HG03432 (cell line): ENCODE measurements around the gene TMEM203.

ENCODE experiments used
- ATAC-seq: cut with Tn5 transposase; IDR thresholded peaks from one replicate; pipeline ENCODE4 v1.9.1; 2021; ENCODE audit warnings: mild to moderate bottlenecking, moderate library complexity; ENCODE audit not compliant: unreplicated experiment

TMEM203 gene

DNA sequence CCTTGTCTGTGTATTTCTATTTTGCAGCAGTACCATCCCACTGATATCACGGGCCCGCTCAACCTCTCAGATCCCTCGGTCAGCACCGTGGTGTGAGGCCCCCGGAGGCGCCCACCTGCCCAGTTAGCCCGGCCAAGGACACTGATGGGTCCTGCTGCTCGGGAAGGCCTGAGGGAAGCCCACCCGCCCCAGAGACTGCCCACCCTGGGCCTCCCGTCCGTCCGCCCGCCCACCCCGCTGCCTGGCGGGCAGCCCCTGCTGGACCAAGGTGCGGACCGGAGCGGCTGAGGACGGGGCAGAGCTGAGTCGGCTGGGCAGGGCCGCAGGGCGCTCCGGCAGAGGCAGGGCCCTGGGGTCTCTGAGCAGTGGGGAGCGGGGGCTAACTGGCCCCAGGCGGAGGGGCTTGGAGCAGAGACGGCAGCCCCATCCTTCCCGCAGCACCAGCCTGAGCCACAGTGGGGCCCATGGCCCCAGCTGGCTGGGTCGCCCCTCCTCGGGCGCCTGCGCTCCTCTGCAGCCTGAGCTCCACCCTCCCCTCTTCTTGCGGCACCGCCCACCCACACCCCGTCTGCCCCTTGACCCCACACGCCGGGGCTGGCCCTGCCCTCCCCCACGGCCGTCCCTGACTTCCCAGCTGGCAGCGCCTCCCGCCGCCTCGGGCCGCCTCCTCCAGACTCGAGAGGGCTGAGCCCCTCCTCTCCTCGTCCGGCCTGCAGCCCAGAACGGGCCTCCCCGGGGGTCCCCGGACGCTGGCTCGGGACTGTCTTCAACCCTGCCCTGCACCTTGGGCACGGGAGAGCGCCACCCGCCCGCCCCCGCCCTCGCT is 37.5 kb downstream of the TMEM203 start:
- ATAC-seq = no peak

- no peak for ATAC-seq
Measured at GRCh38 chr9:137167277-137167746, 38.1 kb downstream of the TMEM203 start.

DNA sequence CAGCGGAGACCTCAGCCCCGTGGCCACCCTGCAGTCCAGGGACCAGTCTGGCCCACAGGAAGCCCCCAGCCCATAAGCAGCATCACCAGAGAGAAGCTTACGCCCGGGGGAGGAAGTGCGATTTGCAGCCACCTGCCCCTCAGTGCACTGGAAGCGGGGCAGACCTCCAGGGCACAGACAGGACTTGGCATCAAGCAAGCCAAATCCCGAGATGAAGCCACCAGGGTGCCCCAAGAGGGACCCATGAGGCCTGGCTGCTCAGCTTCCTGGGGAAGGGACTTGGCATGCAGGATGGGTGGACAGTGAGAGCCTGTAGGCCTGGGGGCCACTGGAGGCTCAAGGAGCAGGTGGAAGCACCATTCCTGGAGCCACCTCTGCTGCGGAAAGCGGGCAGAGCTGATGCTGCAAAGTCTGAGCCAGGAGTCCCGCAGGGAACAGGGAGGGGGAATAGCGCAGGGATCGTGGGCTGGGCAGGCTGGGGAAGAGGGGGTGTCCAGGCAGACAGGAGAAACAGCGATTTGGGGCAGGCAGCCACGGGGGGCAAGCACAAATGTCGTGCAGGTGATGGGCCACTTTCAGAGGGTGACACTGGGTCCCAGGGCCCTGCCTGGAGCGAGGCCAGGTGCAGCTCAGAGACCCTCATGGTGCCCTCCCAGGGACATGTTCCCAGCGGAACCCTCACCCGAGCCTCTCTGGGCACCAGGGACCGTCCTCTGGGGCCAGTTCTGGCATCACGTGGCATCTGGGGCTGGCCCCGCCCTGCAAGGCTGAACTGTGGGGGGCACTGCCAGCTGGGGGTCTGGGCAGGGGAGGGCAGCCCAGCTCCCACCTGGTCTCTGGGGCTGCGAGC is 38.8 kb downstream of the TMEM203 start:
- ATAC-seq = no peak

GRCh38 chr9:137165250-137165836 is 40.1 kb downstream of the TMEM203 start:
- no peak for ATAC-seq

GRCh38 chr9:137164370-137165249 is 40.8 kb downstream of the TMEM203 start:
- ATAC-seq = no peak

- ATAC-seq = no peak
Measured at GRCh38 chr9:137163805-137164204, 41.6 kb downstream of the TMEM203 start.

- no peak for ATAC-seq
Measured at GRCh38 chr9:137163365-137163715, 42.1 kb downstream of the TMEM203 start.

GRCh38 chr9:137162505-137163364 is 42.7 kb downstream of the TMEM203 start:
- no peak for ATAC-seq

DNA sequence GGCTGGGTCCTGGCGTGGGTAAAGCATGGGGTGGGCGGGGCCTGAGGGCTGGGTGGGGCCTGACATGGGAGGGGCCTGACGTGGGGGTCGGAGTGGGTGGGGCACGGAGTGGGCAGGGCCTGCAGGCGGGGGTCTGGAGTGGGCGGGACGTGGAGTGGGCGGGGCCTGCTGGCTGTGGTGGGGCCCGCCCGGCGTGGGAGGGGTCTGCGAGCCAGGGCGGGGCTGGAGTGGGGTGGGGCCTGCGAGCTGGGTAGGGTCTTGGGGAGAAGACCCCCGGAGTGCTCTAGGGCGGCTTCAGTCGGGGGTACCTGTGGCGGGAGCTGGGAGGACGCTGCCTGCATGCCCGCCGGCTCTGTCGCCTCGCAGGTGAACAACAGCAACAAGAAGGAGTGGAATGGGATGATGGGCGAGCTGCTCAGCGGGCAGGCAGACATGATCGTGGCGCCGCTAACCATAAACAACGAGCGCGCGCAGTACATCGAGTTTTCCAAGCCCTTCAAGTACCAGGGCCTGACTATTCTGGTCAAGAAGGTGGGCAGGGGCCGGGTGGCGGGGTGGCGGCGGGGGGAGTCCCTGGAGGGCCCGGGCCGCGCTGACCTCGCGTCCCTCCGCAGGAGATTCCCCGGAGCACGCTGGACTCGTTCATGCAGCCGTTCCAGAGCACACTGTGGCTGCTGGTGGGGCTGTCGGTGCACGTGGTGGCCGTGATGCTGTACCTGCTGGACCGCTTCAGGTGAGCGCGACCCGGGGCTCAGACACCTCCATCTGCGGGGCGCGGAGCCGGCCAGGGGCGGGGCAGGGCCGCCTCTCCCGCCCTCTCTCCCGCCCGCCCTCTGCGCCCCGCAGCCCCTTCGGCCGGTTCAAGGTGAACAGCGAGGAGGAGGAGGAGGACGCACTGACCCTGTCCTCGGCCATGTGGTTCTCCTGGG is 43.6 kb downstream of the TMEM203 start:
- no peak for ATAC-seq

- ATAC-seq = no peak
Measured at GRCh38 chr9:137160716-137161557, 44.5 kb downstream of the TMEM203 start.

DNA sequence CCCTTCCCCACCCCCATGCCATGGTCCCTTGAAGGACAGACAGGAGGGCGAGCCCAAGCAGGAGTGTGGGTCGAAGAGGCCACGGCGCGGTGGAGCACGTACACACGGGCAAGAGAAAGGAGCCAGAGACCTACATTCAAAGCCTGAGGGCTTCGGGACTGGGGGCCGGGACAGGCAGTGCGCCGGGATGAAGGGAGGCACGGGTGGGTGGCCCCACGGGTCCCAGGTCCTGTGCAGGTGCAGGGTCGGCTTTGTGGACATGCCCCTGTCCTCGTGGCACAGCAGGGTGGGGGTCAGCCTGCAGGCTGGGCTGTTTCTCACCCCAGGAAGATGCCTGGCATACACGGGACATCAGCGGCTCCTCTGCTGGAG is 45.4 kb downstream of the TMEM203 start:
- no peak for ATAC-seq

DNA sequence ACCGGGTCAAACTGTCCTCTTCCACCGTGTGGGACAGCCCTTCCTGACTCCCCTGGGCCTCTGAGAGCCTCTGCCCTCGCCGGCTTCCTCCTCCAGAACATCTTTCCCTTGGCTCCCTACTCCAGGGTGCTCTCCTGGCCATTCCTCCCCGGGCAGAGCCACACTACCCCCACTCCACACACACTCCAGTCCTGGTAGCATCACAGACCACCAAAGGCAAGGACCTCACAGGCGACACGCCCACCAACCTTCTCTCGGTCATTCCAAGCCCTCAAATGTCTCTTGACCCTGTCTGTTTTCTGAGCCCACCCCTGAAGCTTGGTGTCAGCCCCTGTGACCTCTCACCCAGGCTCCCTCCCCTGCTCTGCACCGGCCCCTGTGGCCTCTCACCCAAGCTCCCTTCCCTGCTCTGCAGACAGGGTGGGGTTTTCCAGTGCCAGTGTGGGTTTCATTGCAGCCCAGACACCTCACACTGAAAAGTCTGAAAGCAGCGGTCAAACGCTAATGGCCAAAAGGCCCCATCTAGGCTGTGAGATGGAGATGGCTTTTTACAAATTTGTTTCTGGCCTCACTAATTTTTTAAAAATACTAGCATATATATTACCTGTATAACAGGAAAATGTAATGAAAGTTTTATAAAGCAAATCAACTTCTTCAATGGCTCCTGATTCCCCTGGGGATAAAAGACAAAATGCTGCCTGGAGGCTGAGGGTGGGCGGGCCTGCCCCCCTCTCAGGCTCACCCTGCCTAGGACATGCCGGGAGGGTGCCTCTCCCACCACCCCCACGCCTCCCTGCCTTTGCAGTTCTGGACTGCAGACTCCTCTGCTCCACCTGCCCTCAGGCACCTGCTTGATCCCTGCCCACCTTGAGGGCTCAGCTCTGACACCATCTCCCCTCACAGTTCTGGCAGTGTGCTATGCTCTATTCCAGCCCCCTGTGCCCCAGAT is 46.1 kb downstream of the TMEM203 start:
- no peak for ATAC-seq

DNA sequence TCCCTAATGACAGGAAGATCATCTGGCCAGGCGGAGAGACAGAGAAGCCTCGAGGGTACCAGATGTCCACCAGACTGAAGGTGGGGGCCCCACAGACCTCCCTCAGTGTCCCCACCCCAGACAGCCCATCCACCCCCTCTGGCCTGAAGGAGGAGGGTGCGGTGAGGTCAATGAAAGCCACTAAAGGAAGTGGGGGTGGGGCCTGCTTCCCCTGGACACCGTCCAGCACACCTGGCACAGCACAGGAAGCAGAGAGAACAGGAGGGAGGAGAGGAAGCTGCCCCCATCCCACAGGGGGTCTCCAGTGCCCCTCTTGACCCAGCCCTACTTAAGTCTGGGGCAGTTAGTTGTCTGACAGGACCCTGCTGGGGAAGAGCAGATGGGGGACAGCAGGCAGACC is 46.8 kb downstream of the TMEM203 start:
- no peak for ATAC-seq

DNA sequence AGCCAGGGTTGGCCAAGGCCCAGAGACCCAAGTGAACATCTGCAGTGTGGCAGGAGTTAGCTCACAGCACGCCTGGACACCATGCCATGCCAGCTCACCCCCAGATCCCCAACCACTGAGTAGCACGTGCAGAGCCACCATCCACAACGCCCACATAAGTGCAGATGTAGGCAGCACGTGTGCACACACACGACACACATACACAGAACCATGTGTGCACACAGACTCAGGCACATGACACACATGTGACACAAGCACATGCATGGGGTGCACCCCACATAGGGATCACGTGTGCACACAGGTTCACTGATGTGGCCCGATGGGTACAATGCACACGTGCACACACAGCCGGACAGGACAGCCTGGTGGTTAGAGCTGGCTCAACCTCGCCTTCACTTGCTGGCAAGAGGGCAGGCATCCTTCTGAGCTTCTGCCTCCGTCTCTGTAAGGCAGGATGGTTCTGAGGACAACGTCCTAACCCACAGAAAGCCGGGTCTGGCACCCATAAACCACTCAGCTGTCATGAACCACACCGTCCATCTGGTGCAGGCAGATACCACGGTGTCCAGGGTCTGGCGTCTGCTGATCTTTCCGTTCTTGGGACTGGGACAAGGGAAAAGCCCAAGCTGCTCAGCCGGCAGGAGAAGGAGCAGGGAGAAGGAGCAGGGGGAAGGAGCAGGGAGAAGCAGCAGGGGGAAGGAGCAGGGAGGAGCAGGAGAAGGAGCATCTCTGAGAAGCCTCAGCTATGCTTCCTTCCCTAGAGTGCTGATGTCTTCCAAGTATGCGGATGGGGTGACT is 47.6 kb downstream of the TMEM203 start:
- ATAC-seq = no peak

GRCh38 chr9:137156567-137157375 is 48.7 kb downstream of the TMEM203 start:
- ATAC-seq = no peak
